Stimulated activated CD4-positive, alpha-beta T cell treated with anti-CD3 and anti-CD28 coated beads, Interleukin-1b, Interleukin-23, amount 100 ng/mL, for 48 hours (primary cell): Measurements from ENCODE around the gene SSX1.
"Not testable (repeated sequence)": the region's sequence is repeated elsewhere in the genome, so short reads cannot be mapped to it uniquely, and the experiment has no call there.

Source experiments
- DNase-seq: peaks from one replicate; pipeline ENCODE4 v3.0.0-alpha.2; 2020

SSX1 gene, protein sequence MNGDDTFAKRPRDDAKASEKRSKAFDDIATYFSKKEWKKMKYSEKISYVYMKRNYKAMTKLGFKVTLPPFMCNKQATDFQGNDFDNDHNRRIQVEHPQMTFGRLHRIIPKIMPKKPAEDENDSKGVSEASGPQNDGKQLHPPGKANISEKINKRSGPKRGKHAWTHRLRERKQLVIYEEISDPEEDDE

GRCh38 chrX:48255062-48255796 is at the start of gene SSX1:
Gene SSX1 (plus strand): TSS chrX:48255392. CDS start chrX:48257242, 1,850 bp downstream.
- DNase-seq = not testable (repeated sequence)

DNA sequence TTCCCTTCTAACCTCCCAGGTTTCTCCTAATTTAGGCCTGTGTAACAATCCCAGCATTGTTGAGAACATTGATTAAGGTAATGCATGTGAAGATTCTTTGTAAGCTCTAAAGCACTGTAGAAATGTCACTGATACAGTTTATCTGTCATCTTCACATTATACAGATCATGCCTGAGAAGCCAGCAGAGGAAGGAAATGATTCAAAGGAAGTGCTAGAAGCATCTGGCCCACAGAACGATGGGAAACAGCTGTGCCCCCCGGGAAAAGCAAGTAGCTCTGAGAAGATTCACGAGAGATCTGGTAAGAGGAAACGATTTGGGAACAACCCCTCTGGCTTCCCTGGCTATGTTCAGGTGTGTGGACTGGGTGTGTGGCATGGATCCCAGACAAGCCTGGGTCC is 40.9 kb upstream of the SSX1 start:
- DNase-seq = not testable (repeated sequence)

DNA sequence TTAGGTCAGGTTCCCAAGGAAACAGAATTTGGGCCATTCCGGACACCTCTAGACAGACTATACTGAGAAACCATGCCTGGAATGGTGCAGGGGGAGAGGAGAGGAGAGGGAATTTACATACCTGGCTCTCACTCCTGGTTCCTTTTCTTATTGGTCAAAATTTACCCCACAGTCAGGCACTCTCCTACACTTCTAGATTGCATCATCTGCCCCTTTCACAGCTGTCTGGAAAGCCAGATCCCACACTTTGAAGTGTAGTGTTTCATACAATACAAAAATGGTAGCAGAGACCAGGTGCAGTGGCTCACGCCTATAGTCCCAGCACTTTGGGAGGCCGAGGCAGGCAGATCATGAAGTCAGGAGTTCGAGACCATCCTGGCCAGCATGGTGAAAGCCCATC is 31.0 kb upstream of the SSX1 start:
- not testable (repeated sequence) for DNase-seq

GRCh38 chrX:48252945-48253344 is 2.2 kb upstream of the SSX1 start:
- DNase-seq = not testable (repeated sequence)

- DNase-seq = not testable (repeated sequence)
Measured at GRCh38 chrX:48274365-48274764, 19.2 kb downstream of the SSX1 start.

GRCh38 chrX:48278958-48279357 is 23.8 kb downstream of the SSX1 start:
- no peak for DNase-seq

- DNase-seq = not testable (repeated sequence)
Measured at GRCh38 chrX:48280729-48281128, 25.5 kb downstream of the SSX1 start.

GRCh38 chrX:48306175-48306574 is 51.0 kb downstream of the SSX1 start:
- no peak for DNase-seq

DNA sequence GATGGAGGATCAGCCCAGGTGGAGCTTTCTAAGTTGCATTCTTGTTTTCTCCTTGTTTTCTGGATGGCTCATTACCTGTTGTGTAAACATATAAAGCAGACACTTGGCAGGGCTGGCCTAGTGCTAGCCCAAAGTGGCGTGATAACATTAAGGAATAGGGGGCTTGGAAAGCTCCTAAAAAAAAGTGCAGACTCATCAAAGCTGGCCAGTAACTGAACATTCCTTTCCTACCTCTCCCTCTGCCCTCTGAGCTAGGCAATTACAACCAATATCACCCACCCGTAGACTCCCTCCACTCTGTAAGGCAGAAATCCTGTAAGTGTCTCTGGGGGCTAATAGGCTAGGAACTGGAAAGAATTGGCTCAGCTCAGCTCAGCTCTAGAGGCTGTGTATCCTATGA is 58.8 kb downstream of the SSX1 start:
- not testable (repeated sequence) for DNase-seq
